Nephron (organoid): ENCODE results near the gene SORL1.

Experiments used
- H3K27ac Mint-ChIP-seq, 3 experiments: 2 replicates each; pipeline ENCODE4 v1.8.0; 2020; ENCODE audit warnings: mixed read lengths in 3 of 3, mild to moderate bottlenecking in 2 of 3, moderate library complexity in 1 of 3
- H3K27me3 Mint-ChIP-seq: 2 replicates; pipeline ENCODE4 v1.8.0; 2021; ENCODE audit warnings: low read depth, mild to moderate bottlenecking, moderate library complexity, mixed read lengths
- H3K36me3 Mint-ChIP-seq: 2 replicates; pipeline ENCODE4 v1.8.0; 2020; ENCODE audit warnings: low read depth, mixed read lengths
- H3K4me1 Mint-ChIP-seq: 2 replicates; pipeline ENCODE4 v1.8.0; 2020; ENCODE audit warnings: mixed read lengths
- H3K4me3 Mint-ChIP-seq, 3 experiments: 2 replicates each; pipeline ENCODE4 v1.8.0; 2020; ENCODE audit warnings: mild to moderate bottlenecking in 3 of 3, mixed read lengths in 3 of 3, moderate library complexity in 2 of 3
- H3K9me3 Mint-ChIP-seq: 2 replicates; pipeline ENCODE4 v1.8.0; 2020; ENCODE audit warnings: mixed read lengths
- TF ChIP-seq, protein P1 (sequence below), 3 experiments: fragments of 200-600 bp; sonication (generic); IDR thresholded peaks; one replicate each; pipeline ENCODE4 v1.5.0; 2021; ENCODE audit warnings: antibody characterized with exemption in 3 of 3; ENCODE audit not compliant: unreplicated experiment in 3 of 3

SORL1 gene

DNA sequence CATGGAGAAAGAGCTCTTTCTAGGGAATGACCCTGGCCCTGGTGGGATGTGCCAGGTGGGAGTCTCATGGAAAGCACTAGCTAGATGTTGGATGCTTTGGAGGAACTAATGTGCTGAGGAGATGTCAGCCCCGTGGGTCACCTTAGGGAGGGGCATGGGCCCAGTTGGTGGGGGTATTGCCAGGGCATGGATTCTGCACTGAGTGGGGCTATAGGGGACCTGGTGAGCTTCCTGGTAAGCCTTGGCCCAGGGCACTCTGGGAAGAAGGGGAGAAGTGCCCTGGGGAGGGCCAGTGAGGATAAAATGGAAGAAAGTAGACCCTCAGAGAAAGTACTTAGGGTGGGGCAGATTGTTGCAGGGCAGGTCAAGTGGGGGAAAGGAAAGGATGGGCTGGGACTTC is 65.9 kb downstream of the SORL1 start:
- H3K27ac Mint-ChIP-seq, result no peak overlapping the region
- peaks cover 4% of the 10 kb centered on the region for H3K27me3 Mint-ChIP-seq
- H3K36me3 Mint-ChIP-seq, result peaks cover 44% of the 10 kb centered on the region
- H3K4me1 Mint-ChIP-seq, result peaks cover 19% of the 10 kb centered on the region
- no peak overlapping the region for H3K4me3 Mint-ChIP-seq
- TF ChIP-seq, protein P1, sequence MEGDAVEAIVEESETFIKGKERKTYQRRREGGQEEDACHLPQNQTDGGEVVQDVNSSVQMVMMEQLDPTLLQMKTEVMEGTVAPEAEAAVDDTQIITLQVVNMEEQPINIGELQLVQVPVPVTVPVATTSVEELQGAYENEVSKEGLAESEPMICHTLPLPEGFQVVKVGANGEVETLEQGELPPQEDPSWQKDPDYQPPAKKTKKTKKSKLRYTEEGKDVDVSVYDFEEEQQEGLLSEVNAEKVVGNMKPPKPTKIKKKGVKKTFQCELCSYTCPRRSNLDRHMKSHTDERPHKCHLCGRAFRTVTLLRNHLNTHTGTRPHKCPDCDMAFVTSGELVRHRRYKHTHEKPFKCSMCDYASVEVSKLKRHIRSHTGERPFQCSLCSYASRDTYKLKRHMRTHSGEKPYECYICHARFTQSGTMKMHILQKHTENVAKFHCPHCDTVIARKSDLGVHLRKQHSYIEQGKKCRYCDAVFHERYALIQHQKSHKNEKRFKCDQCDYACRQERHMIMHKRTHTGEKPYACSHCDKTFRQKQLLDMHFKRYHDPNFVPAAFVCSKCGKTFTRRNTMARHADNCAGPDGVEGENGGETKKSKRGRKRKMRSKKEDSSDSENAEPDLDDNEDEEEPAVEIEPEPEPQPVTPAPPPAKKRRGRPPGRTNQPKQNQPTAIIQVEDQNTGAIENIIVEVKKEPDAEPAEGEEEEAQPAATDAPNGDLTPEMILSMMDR (IDR thresholded peaks at IDR 0.05; ENCODE audit: unreplicated experiment in 3 of 3), result no peak
- H3K9me3 Mint-ChIP-seq, result no peaks in the 10 kb centered on the region

DNA sequence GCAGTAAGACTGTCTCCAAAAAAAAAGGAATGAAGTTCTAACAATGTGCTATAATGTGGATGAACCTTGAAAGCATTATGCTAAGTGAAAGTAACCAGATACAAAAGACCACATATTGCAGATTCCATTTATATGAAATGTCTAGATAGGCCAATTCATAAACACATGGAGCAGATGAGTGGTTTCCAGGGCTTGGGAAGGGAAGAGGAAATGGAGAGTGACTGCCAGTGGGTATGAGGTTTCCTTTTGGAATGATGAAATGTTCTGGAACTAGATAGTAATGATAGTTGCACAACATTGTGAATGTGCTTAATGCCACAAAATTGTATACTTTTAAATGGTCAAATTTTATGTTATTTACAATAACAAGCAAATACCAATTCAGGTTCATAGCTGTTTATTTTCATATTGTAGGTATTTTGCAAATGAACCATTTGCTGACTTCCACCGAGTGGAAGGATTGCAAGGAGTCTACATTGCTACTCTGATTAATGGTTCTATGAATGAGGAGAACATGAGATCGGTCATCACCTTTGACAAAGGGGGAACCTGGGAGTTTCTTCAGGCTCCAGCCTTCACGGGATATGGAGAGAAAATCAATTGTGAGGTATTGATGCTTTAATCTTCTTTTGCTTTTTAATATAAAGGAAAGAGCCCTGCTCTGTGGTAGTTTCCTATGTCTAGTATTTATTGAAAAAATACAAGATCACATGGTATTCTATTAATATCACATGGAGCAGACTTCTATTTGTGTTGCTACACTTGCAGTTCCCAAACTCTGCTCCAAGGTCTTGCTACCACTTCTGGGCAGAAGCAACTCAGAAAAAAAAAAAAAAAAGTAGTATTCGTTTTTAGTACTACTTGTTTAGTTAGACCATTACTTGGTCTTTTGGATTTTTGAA is 68.4 kb downstream of the SORL1 start:
- TF ChIP-seq, protein P1 (IDR thresholded peaks at IDR 0.05; ENCODE audit: unreplicated experiment in 3 of 3), result no peak
- Mint-ChIP-seq H3K9me3 (peaks cover 7% of the 10 kb centered on the region), H3K4me1 (peaks cover 28% of the 10 kb centered on the region), H3K4me3 (no peak overlapping the region), H3K27me3 (peaks cover 7% of the 10 kb centered on the region), H3K36me3 (peaks cover 51% of the 10 kb centered on the region), H3K27ac (no peak overlapping the region)

DNA sequence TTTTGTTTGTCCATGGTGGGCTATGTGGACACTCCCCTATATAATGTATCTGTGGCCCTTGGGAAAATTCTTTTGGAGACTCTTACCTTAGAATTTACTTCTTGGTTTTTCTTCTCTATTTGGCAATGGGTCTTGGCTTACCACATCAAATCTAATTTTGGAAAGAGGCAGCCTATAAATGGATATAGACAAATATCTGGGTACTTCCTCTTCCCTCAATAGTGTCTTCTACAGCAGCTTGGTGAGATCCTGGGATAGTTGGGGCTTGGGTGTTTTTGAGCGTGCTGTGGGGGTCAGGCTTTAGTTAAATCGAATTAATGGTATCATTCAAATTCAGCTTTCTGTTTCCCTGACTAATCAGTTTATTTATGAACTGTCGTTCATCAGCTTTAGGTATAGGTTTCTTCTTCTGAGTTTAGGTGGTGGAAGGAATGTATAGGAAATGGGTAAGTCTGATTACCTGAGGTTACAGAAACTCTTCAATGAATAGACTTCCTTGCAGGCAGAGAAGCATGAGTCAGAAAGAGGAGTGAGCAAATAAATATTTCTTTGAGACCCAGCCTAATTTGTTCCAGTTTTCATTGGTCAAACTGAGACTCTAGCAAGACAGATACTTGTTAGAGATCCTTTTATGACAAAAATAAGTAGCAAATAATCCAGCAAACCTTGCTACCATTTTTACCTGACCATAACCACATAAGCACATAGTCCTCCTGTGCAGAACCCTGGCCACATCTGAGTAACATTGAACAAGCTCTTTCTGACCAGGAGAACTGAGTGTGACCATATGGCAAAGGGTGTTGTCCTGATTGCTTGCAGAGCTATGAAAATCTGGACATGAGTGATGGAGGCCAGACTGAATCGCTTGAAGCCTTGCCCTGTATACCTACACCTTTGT is 69.3 kb downstream of the SORL1 start:
- Mint-ChIP-seq H3K36me3 (peaks cover 55% of the 10 kb centered on the region), H3K9me3 (peaks cover 7% of the 10 kb centered on the region), H3K4me1 (peaks cover 28% of the 10 kb centered on the region), H3K27ac (no peak overlapping the region), H3K27me3 (peaks cover 7% of the 10 kb centered on the region), H3K4me3 (no peak overlapping the region)
- TF ChIP-seq, protein P1 (IDR thresholded peaks at IDR 0.05; ENCODE audit: unreplicated experiment in 3 of 3), result no peak

DNA sequence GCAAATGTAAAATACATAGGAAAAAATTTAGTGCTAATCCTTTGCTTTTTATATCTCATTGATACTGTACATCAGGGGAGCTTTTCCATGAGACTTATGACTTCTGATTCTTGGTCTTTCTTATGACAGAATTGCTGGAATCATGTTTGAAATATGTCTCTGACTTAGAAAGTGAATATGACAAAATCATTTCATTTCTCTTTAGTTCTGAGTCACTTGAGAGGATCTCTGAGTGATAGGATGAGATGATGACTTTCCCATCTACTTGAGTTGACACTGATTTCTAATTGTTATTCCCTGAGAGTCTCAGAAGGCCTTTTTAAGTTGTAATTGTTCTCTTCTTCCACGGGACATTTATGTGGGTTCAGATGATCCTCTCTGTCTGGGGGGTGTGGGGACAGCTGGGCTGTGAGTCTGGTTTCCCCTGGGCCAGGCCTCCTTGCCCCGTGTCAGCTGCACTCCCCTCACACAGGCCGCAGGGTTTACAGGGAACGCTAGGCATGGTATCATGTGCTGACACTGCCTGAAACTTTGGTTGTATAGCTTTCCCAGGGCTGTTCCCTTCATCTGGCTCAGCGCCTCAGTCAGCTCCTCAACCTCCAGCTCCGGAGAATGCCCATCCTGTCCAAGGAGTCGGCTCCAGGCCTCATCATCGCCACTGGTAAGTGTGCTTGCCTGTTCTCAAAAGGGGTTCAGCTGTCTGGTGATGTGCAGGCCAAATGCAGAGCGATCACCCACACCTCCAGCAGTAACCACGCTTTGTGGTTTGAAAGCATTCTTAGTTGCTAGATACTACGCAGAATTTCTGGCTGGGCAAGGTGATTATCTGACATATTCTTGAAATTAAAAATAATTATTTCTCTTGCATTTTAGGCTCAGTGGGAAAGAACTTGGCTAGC is 70.2 kb downstream of the SORL1 start:
- peaks cover 28% of the 10 kb centered on the region for H3K4me1 Mint-ChIP-seq
- peaks cover 61% of the 10 kb centered on the region for H3K36me3 Mint-ChIP-seq
- H3K27me3 Mint-ChIP-seq, result peaks cover 7% of the 10 kb centered on the region

More for the DNA sequence above, 70.2 kb downstream of the SORL1 start:
- Mint-ChIP-seq H3K4me3 (no peak overlapping the region), H3K27ac (no peak overlapping the region), H3K9me3 (peaks cover 10% of the 10 kb centered on the region)
- TF ChIP-seq, protein P1 (IDR thresholded peaks at IDR 0.05; ENCODE audit: unreplicated experiment in 3 of 3), result no peak
